Mesodermal cell (in vitro differentiated cells): Measurements from ENCODE around the gene SLC66A2.
"Not testable (repeated sequence)": the region's sequence is repeated elsewhere in the genome, so short reads cannot be mapped to it uniquely, and the experiment has no call there.

Experiments used
- H3K27ac ChIP-seq: 2 replicates; pipeline ENCODE4 v1.7.0; 2013; ENCODE audit warnings: mild to moderate bottlenecking, low read depth, low read length, moderate library complexity; ENCODE audit not compliant: severe bottlenecking
- H3K36me3 ChIP-seq: 2 replicates; pipeline ENCODE4 v1.7.1; 2013; ENCODE audit warnings: mild to moderate bottlenecking, low read length, moderate library complexity; ENCODE audit not compliant: control insufficient read depth, insufficient read depth
- H3K4me1 ChIP-seq: one replicate; pipeline ENCODE4 v1.7.1; 2013; ENCODE audit warnings: mild to moderate bottlenecking, low read length; ENCODE audit not compliant: insufficient read depth, control insufficient read depth, poor library complexity, severe bottlenecking
- H3K4me3 ChIP-seq: 2 replicates; pipeline ENCODE4 v1.7.0; 2013; ENCODE audit warnings: low read length, control low read depth, mild to moderate bottlenecking; ENCODE audit not compliant: insufficient read depth, poor library complexity, severe bottlenecking; ENCODE audit errors: extremely low read depth
- H3K9me3 ChIP-seq: 2 replicates; pipeline ENCODE4 v1.7.1; 2013; ENCODE audit warnings: mild to moderate bottlenecking, low read length, moderate library complexity; ENCODE audit not compliant: control insufficient read depth
- WGBS, 2 experiments: methylation state at CpG; one replicate each; pipeline ENCODE4 v1.1.5; 2013; ENCODE audit warnings: missing lambda C conversion rate in 2 of 2; ENCODE audit not compliant: insufficient coverage in 2 of 2; 5-methylcytosine and 5-hydroxymethylcytosine counted together

The SLC66A2 gene

DNA sequence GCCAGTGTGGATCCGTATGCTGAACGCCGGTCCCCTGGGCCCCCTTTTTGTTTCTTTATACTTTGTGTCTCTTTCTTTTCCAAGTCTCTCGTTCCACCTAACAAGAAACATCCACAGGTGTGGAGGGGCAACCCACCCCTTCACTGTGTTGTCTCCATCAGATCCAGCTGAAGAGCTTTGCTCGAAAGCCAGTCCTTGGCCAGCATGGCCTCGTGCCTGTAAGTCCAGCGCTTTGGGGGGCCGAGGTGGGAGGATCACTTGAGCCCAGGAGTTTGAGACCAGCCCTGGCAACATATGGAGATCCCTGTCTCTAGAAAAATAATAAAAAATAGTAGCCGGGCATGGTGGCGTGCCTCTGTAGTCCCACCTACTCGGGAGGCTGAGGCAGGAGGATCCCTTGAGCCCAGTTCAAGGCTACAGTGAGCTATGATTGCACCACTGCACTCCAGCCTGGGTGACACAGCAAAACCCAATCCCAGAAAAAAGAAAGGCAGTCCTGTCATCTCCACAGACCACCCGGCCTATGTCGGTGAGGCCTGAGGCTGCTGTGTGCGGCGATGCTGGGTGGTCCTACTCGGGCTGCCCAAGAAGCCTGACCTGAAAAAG lies 9.6 kb upstream of the SLC66A2 start:
- Histone ChIP-seq H3K36me3 (no peaks in the 10 kb centered on the region), H3K4me1 (peaks cover 15% of the 10 kb centered on the region), H3K4me3 (no peak overlapping the region), H3K9me3 (no peaks in the 10 kb centered on the region), H3K27ac (no peak overlapping the region)
- 88 to 92% methylated on average over 15 to 16 of the region's 16 CpGs for WGBS, 2 experiments

DNA sequence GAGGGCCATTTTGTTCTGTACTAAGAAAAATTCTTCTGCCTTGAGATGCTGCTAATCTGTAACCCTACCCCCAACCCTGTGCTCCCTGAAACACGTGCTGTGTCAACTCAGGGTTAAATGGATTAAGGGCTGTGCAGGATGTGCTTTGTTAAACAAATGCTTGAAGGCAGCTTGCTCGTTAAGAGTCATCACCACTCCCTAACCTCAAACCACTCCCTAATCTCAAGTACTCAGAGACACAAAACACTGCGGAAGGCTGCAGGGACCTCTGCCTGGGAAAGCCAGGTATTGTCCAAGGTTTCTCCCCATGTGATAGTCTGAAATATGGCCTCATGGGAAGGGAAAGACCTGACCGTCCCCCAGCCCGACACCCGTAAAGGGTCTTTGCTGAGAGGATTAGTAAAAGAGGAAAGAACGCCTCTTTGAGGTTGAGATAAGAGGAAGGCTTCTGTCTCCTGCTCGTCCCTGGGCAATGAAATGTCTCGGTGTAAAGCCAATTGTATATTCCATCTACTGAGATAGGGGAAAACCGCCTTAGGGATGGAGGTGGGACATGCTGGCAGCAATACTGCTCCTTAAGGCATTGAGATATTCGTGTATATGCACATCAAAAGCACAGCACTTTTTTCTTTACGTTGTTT lies 8.8 kb upstream of the SLC66A2 start:
- H3K4me1 ChIP-seq, result peaks cover 15% of the 10 kb centered on the region
- not testable (repeated sequence) for H3K36me3 ChIP-seq, H3K4me3 ChIP-seq, H3K27ac ChIP-seq, H3K9me3 ChIP-seq
- 6 to 11% methylated on average over 7 to 8 of the region's 12 CpGs for WGBS, 2 experiments

DNA sequence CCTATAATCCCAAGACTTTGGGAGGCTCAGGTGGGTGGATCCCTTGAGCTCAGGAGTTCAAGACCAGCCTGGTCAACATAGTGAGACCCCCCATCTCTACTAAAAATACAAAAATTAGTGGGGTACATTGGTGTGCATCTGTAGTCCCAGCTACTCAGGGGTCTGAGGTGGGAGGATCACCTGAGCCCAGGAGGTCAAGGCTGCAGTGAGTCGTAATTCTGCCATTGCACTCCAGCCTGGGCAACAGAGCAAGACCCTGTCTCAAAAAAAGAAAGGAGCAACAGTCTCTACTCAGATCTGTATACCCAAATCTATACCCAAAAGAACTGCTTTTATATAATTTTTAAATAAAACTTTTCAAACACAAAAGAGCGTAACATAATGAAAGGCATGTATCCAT lies 7.5 kb upstream of the SLC66A2 start:
- H3K4me1 ChIP-seq, result peaks cover 9% of the 10 kb centered on the region
- no peaks in the 10 kb centered on the region for H3K36me3 ChIP-seq
- H3K27ac ChIP-seq, result no peak overlapping the region
- 100% methylated on average over 1 of the region's 2 CpGs; no CpG with 5 or more reads in 1 of the 2 experiments for WGBS, 2 experiments
- H3K4me3 ChIP-seq, result no peak overlapping the region
- H3K9me3 ChIP-seq, result no peaks in the 10 kb centered on the region

DNA sequence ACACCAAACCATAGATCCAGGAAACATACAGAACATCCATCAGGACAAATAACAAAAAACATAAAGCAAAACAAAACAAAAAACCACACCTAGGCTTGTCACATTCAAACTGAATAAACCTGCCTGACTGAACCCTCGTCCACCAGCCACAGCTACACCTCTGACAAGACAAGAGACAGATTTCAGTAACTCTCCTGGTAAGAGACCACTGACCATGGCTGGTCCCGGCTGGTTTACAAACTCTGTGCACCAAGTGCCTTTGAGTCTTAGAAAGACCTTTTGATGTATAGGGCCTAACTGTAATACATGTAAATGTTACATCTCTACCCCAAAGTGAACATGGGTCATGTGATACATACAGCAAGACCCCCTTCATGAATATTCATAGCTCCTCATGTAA lies 4.8 kb upstream of the SLC66A2 start:
- WGBS, 2 experiments, result 93 to 100% methylated on average over 1 of the region's 2 CpGs

DNA sequence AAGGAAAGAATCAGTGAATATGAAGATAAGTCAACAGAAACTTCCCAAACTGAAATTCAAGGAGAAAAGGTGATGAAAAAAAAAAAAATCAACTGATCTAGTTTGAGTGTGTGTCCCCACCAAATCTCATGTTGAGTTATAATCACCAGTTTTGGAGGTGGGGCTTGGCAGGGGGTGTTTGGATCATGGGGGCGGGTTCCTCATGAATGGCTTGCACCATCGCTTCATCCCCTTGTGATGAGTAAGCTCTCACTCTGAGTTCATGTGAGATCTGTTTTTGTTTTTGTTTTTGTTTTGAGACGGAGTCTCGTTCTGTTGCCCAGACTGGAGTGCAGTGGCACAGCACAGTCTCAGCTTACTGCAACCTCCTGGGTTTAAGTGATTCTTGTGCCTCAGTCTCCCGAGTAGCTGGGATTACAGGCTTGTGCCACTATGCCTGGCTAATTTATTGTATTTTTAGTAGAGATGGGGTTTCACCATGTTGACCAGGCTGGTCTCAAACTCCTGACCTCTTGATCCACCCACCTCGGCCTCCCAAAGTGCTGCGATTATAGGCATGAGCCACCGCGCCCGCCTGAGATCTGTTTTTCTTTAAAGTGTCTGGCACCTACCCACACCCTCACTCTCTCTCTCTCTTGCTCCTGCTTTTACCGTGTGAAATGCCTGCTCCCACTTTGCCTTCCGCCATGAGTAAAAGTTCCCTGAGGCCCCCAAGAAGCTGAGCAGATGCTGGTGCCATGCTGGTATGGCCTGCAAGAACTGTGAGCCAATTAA lies 4.0 kb upstream of the SLC66A2 start:
- Histone ChIP-seq H3K9me3 (no peaks in the 10 kb centered on the region), H3K4me3 (no peak overlapping the region), H3K36me3 (no peaks in the 10 kb centered on the region), H3K4me1 (peaks cover 8% of the 10 kb centered on the region), H3K27ac (no peak overlapping the region)
- WGBS, 2 experiments, result 91 to 92% methylated on average over 9 to 11 of the region's 12 CpGs

More for the DNA sequence above, 4.8 kb upstream of the SLC66A2 start:
- no peaks in the 10 kb centered on the region for H3K9me3 ChIP-seq
- H3K4me3 ChIP-seq, result no peak overlapping the region
- no peak overlapping the region for H3K27ac ChIP-seq
- no peaks in the 10 kb centered on the region for H3K36me3 ChIP-seq
- H3K4me1 ChIP-seq, result peaks cover 12% of the 10 kb centered on the region

DNA sequence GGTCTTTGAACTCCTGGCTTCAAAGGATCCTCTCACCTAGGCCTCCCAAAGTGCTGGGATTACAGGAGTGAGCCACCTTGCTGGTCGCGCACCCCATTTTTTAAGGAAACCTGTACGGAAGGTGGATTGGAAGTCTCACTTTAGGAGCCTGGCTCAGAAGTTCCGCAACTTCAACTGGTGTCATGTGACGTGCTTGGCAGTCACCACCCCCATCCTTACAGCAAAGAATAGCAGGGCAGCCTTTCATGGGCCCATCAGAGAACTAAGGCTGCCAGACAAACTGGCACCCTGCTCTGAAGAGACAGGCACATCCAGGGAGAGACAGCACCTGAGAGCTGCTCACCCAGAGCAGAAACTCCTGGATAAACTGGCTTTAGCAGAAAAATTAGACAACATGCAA lies 3.3 kb upstream of the SLC66A2 start:
- Histone ChIP-seq H3K4me1 (peaks cover 2% of the 10 kb centered on the region), H3K27ac (no peak overlapping the region), H3K9me3 (no peaks in the 10 kb centered on the region), H3K36me3 (peaks cover 2% of the 10 kb centered on the region), H3K4me3 (no peak overlapping the region)
- 94 to 95% methylated on average over 3 to 4 of the region's 5 CpGs for WGBS, 2 experiments

DNA sequence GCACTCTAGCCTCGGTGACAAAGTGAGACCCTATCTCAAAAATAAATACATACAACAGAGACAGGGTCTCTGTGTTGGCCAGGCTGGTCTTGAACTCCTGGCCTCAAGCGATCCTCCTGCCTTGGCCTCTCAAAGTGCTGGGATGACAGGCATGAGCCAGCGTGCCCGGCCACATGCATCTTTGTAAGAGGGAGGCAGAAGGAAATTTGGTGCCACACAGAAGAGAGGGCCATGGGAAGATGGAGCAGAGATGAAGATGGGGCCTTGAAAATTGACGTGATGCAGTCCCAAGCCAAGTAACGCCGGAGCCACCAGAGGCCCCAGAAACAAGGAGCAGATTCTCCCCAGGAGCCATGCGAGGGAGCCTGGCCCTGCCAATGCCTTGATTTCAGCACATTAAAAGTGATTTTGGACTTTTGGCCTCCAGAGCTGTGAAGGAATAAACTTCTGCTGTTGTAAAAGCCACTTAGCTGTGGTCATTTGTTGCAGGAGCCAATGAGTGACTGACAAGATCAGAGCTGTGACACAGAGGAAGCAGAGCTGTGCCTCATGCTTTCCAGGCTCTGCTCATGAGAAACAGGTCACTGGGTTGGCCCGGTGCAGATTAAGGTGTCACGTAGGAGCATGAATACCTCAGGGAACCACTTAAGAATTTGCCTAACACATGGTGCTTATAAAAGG lies 2.7 kb upstream of the SLC66A2 start:
- no peak overlapping the region for H3K27ac ChIP-seq
- peaks cover 9% of the 10 kb centered on the region for H3K36me3 ChIP-seq
- WGBS, 2 experiments, result 94 to 96% methylated on average over 6 to 8 of the region's 10 CpGs

DNA sequence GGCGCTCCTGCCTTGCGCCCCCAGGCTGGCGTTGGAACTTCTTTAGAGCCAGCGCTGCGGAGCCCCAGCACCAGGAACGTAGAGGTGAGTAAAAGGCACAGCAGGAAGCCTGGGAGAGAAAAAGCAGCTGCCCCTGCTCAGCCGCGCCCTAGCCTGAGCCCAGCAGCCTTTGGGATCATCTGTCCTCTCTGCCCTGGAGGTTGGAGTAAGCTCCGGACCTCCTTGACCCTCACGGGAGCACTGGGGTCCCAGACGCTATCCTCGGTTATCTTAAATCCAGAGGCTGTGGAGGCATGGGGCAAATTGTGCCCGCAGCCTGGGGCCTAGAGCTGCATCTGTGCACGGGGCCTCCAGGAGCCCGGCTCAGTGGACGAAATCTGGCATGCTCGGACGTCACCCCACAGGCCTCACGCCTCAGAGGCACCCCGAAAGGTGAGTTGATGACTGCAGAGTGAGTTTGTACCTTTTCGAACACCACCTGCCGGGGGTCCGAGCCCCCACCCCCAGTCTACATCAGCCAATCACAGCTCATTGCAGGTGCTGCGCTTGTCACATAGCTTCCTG lies 1.6 kb upstream of the SLC66A2 start:
- Histone ChIP-seq H3K4me3 (peak overlapping the region; percentile 82), H3K4me1 (peaks cover 7% of the 10 kb centered on the region), H3K27ac (no peak overlapping the region), H3K36me3 (peaks cover 16% of the 10 kb centered on the region), H3K9me3 (no peaks in the 10 kb centered on the region)
- WGBS, 2 experiments, result 41 to 50% methylated on average over 23 to 24 of the region's 24 CpGs

More for the DNA sequence above, 2.7 kb upstream of the SLC66A2 start:
- Histone ChIP-seq H3K9me3 (no peaks in the 10 kb centered on the region), H3K4me1 (peaks cover 2% of the 10 kb centered on the region), H3K4me3 (no peak overlapping the region)

DNA sequence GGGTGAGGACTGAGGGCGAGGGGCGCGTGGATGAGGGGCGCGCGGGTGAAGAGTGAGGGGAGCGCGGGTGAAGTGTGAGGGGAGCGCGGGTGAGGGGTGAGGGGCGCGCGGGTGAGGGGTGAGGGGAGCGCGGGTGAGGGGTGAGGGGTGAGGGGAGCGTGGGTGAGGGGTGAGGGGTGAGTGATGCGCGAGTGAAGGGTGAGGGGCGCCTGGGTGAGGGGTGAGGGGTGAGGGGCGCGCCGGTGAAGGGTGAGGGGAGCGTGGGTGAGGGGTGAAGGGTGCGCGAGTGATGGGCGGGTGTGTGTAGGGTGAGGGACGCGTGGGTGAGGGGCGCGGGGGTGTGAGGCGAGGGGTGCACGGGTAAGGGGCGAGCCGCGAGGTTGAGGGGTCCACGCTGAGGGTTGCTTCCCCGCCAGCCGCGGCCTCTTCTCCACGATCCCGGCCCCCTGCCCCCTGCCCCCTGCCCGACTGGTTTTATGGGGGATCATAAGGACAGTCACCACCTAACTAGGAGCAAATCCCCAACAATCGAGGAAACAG lies 1.1 kb upstream of the SLC66A2 start:
- Histone ChIP-seq H3K4me1 (peaks cover 7% of the 10 kb centered on the region), H3K9me3 (no peaks in the 10 kb centered on the region), H3K27ac (no peak overlapping the region), H3K36me3 (peaks cover 16% of the 10 kb centered on the region), H3K4me3 (peak overlapping the region; percentile 82)
- WGBS, 2 experiments, result 11 to 28% methylated on average over 5 to 18 of the region's 43 CpGs
